Measurements from ENCODE around the gene NOS3. TPM values are rescaled to one million over a fixed set of nuclear protein-coding genes. Genes with fewer than 3 reads are reported as not detected.

Gene NOS3
- total RNA-seq, 3 donors from 2014 or later, result 2.5 to 6.3 (median 6.0) TPM

DNA sequence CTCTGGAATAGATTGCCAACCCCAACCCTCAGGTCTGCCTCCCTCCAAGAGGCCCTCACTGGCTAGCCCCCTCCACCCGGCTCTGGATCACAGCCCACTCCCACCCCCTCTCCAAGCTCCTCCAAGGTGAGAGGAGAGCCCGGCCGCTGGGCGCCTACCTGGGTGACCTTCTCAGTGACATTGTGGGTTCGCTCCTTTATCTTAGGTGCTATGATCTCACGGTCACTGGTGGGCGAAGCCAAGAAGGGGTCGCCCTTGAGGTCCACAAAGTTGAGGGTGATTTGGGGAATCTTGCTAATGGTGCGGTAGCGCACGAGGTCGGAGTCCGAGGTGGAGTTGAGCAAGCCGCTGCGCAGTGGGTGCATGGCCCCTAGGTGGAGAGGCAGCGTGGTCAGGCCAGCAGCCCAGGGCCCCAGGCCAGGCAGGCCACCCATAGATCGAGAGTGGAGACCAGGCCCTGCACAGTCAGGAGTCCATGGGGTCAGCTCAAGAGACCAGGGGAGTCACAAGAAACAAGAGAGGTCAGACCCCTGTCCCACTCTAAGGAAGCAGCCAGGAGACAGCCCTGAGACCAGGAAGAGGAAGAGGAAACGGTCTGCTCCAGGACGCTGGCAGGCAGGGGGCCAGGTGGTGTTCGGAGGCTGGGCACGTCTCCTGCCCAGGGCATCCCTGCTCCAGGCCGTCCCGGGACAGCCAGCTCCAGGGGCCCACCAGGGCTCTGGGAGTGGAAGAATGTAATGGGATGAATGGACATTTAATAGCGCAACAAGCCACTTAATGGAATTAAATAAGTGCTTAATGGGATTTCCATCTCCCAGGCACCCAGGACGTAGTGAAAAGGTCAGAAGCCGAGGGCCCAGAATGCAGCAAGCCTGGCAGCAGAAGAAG, 33.4 kb upstream of the NOS3 start:
- Histone ChIP-seq H3K4me1 (ENCODE audit: low read depth) (no peaks in the 10 kb centered on the region), H3K36me3 (ENCODE audit: low read depth) (no peaks in the 10 kb centered on the region), H3K9me3 (no peaks in the 10 kb centered on the region), H3K4me3 (no peak overlapping the region)
- ATAC-seq (no peak), DNase-seq (peak in 1 of 3 donors; percentile 39)
- TF ChIP-seq CTCF (IDR thresholded peaks at IDR 0.05), result no peak
- intact Hi-C loops (cut with DNase I, micrococcal nuclease), result no loop called here

- no peaks in the 10 kb centered on the region for H3K9me3 ChIP-seq
- no peak overlapping the region for H3K4me3 ChIP-seq
- ATAC-seq, result no peak
- no peaks in the 10 kb centered on the region for H3K36me3 ChIP-seq (ENCODE audit: low read depth)
- no peak for TF ChIP-seq CTCF (IDR thresholded peaks at IDR 0.05)
- no peaks in the 10 kb centered on the region for H3K4me1 ChIP-seq (ENCODE audit: low read depth)
- intact Hi-C loops (cut with DNase I, micrococcal nuclease), result no loop called here
- DNase-seq, result peak in 1 of 3 donors; percentile 40
Measured at GRCh38 chr7:150958062-150958552, 32.7 kb upstream of the NOS3 start.

- H3K4me1 ChIP-seq (ENCODE audit: low read depth), result no peaks in the 10 kb centered on the region
- intact Hi-C loops (cut with DNase I, micrococcal nuclease), result no loop called here
- TF ChIP-seq CTCF (IDR thresholded peaks at IDR 0.05), result no peak
- H3K4me3 ChIP-seq, result no peak overlapping the region
- DNase-seq (no peak), ATAC-seq (no peak)
- H3K36me3 ChIP-seq (ENCODE audit: low read depth), result no peaks in the 10 kb centered on the region
- H3K9me3 ChIP-seq, result no peaks in the 10 kb centered on the region
Measured at GRCh38 chr7:150958597-150958996, 32.2 kb upstream of the NOS3 start.

GRCh38 chr7:150959081-150959480, 31.7 kb upstream of the NOS3 start:
- Histone ChIP-seq H3K36me3 (ENCODE audit: low read depth) (no peaks in the 10 kb centered on the region), H3K4me3 (no peak overlapping the region), H3K9me3 (no peaks in the 10 kb centered on the region), H3K4me1 (ENCODE audit: low read depth) (no peaks in the 10 kb centered on the region)
- DNase-seq (no peak), ATAC-seq (no peak)
- TF ChIP-seq CTCF (IDR thresholded peaks at IDR 0.05), result no peak
- intact Hi-C loops (cut with DNase I, micrococcal nuclease), result no loop called here

DNA sequence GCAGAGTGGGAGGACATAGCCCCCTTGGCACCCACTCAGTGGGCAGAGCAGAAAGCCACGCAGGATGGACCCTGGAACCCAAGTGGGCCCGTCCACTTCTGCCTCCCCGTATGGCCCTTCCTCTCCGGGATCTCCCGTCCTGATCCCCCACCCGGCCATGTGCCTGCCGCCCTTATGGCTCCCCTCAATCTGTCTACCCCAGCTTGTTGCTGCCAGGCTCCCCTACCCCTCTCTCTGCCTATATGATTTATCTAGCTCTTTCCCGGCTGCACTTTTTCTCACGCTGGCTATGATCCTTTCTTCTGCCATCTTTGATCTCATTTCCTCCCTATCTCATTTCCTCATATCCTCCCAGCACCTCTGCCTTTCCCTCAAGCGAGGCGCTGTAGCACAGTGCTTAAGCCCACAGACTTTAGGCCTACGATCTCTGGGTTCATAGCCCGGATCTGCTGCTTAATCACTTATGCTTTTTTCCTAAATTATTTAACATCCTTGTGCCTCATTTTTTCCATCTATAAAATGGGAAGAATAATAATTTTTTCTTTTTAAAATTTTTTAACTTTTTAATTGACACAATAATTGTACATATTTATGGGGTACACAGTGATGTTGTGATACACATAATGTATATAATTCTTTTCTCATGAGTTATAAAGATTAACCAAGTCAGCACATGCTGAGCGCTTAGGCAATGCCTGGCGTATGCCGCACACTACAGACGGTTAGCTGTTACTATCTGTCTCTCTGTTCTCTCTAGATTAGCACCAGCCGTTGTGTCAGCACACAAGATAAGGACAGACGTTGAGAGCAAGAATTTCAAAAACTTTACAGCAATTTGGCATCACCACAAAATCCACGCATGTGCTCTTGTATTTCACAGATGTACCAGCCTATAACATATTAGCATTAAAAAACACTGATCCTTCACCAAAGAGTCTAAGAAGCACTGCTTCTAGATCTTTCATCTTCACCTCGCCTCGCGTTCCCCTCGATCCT, 30.8 kb upstream of the NOS3 start:
- no peaks in the 10 kb centered on the region for H3K9me3 ChIP-seq
- H3K36me3 ChIP-seq (ENCODE audit: low read depth), result no peaks in the 10 kb centered on the region
- peak in 1 of 3 donors; percentile 35 for DNase-seq
- ATAC-seq, result no peak
- intact Hi-C loops (cut with DNase I, micrococcal nuclease), result no loop called here
- no peaks in the 10 kb centered on the region for H3K4me1 ChIP-seq (ENCODE audit: low read depth)
- H3K4me3 ChIP-seq, result no peak overlapping the region
- TF ChIP-seq CTCF (IDR thresholded peaks at IDR 0.05), result no peak
